Upper lobe of left lung (tissue), 6 donors: Measurements from ENCODE around the gene ARHGDIA. TPM values are rescaled to one million over a fixed set of nuclear protein-coding genes. Genes with fewer than 3 reads are reported as not detected.

ENCODE experiments used
- ATAC-seq, 2 donors: fragments of 200-7000 bp; cut with Tn5 transposase; one replicate each; pipeline ENCODE4 v1.9.1; 2022; ENCODE audit warnings: mild to moderate bottlenecking in 2 of 2, moderate library complexity in 2 of 2; ENCODE audit not compliant: low FRiP score in 2 of 2
- DNase-seq, 2 donors: peaks; one replicate each; pipeline ENCODE4 v3.0.0-alpha.2; 2019 to 2020
- H3K27ac ChIP-seq, 4 donors: fragments of 200-600 bp; sonication (generic); one replicate each; pipeline ENCODE4 v1.5.1; 2016 to 2019
- H3K27me3 ChIP-seq, 4 donors: fragments of 200-600 bp; sonication (generic); one replicate each; pipeline ENCODE4 v1.5.1; 2017 to 2019
- H3K36me3 ChIP-seq, 4 donors: fragments of 200-600 bp; sonication (generic); one replicate each; pipeline ENCODE4 v1.5.1; 2016 to 2019
- H3K4me1 ChIP-seq, 4 donors: fragments of 200-600 bp; sonication (generic); one replicate each; pipeline ENCODE4 v1.5.1; 2018 to 2019
- H3K4me3 ChIP-seq, 4 donors: fragments of 200-600 bp; sonication (generic); one replicate each; pipeline ENCODE4 v1.5.1; 2017 to 2019; ENCODE audit warnings: mild to moderate bottlenecking in 2 of 4, moderate library complexity in 1 of 4
- H3K9me3 ChIP-seq, 4 donors: fragments of 200-600 bp; sonication (generic); one replicate each; pipeline ENCODE4 v1.5.1; 2018 to 2019
- EP300 ChIP-seq, 4 donors: sonication (generic); formaldehyde crosslinking; IDR thresholded peaks; one replicate each; pipeline ENCODE4 v1.5.1; 2017; ENCODE audit warnings: antibody characterized with exemption in 4 of 4, control low read depth in 2 of 4
- POLR2A ChIP-seq, 4 donors: fragments of 450-650 bp; IDR thresholded peaks; one replicate each; pipeline ENCODE4 v1.5.1; 2016 to 2017; ENCODE audit warnings: antibody characterized with exemption in 4 of 4, mild to moderate bottlenecking in 2 of 4
- POLR2AphosphoS5 ChIP-seq, 2 donors: sonication (generic); formaldehyde crosslinking; IDR thresholded peaks; one replicate each; pipeline ENCODE4 v1.5.1; 2017; ENCODE audit warnings: antibody characterized with exemption in 2 of 2
- WGBS, 2 donors: methylation state at CpG; one replicate each; pipeline ENCODE4 v1.1.5; 2017 to 2018; 5-methylcytosine and 5-hydroxymethylcytosine counted together
- total RNA-seq, 6 donors: library from RNA; depleted of rRNA in 4 of 6; stranded (reverse); fragments of >200 nt in 4 of 6; gene quantifications; one replicate each; pipeline versions ENCODE4 v1.1.0 to v1.2.1, GENCODE V29; 2016 to 2021
- TF ChIP-seq, protein P1 (sequence below), 6 experiments: fragments of 450-650 bp in 4 of 6; fragments of 200-600 bp in 2 of 6; sonication (generic) in 2 of 6; IDR thresholded peaks; one replicate each; pipeline ENCODE4 v1.5.1; 2016 to 2019; ENCODE audit warnings: antibody characterized with exemption in 6 of 6
- donor health status: DM: no; HTN: no; CAD: no; lungs with moderate emphysema.
- donor health status: DM: no; HTN: yes; CAD: no; lungs with severe emphysema.

Gene ARHGDIA
- total RNA-seq, 6 donors from 2014 or later = 171 to 522 (median 302) TPM

DNA sequence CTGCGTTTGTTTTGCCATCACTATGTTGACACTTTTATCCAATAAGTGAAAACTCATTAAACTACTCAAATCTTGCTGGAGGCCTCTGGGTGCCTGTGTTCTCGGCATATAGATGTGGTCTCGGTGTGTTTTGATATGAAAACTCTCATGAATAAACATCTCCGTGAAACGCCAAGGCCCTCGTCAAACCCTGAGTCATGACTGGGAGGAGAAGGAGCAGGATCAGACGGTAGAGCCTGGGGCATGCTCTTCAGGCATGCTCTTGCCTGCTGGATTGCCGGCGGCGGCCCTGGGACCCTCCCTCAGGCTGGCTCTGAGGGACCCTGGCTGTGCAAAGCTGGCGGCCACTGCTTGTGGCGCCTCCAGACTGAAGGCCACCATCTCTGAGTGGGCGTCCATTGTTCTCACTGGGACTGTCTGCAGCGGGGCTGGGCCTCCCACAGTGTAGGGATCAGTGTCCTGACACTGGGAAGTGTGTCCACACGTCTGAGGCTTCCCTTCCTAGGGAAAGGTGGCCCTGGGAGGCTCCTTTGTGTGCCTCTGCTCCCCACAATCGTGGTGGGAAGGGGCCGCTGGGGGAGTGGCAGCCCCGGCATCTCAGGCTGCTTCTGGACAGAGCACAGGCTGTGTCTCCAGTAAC is 29.2 kb upstream of the ARHGDIA start:
- peaks cover 6 to 72% (median 57%) of the 10 kb centered on the region in 4 donors for H3K36me3 ChIP-seq

DNA sequence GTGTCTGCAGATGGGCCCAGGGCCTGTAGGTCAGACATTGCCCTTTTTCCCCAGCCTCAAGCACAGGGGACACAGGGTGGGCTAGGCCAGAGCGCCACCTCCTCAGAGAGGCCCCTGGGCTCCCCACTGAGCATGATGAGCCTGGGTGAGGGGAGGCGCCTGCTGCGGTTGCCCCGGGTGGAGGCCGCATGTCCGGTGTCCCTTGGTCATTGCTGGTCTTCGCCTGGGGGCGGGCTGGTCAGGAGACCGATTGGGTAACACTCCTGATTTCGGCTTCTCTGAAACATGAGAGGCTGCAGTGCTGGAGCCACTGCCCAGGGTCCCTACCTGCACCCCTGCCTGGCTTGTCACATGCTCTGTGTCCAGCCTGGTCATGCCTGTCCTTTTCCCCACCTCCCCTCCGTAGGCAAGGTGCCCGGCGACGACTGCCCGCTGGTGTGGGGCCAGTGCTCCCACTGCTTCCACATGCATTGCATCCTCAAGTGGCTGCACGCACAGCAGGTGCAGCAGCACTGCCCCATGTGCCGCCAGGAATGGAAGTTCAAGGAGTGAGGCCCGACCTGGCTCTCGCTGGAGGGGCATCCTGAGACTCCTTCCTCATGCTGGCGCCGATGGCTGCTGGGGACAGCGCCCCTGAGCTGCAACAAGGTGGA is 28.5 kb upstream of the ARHGDIA start:
- WGBS, 2 donors = 94 to 95% methylated on average over 22 of the region's 22 CpGs
- no peak overlapping the region for H3K4me3 ChIP-seq
- H3K27me3 ChIP-seq = no peaks in the 10 kb centered on the region
- TF ChIP-seq POLR2AphosphoS5 (IDR thresholded peaks at IDR 0.05) (no peak), EP300 (IDR thresholded peaks at IDR 0.05) (no peak)
- TF ChIP-seq, protein P1, sequence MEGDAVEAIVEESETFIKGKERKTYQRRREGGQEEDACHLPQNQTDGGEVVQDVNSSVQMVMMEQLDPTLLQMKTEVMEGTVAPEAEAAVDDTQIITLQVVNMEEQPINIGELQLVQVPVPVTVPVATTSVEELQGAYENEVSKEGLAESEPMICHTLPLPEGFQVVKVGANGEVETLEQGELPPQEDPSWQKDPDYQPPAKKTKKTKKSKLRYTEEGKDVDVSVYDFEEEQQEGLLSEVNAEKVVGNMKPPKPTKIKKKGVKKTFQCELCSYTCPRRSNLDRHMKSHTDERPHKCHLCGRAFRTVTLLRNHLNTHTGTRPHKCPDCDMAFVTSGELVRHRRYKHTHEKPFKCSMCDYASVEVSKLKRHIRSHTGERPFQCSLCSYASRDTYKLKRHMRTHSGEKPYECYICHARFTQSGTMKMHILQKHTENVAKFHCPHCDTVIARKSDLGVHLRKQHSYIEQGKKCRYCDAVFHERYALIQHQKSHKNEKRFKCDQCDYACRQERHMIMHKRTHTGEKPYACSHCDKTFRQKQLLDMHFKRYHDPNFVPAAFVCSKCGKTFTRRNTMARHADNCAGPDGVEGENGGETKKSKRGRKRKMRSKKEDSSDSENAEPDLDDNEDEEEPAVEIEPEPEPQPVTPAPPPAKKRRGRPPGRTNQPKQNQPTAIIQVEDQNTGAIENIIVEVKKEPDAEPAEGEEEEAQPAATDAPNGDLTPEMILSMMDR (IDR thresholded peaks at IDR 0.05) = no peak
- peaks cover 6 to 71% (median 58%) of the 10 kb centered on the region in 4 donors for H3K36me3 ChIP-seq
- no peaks in the 10 kb centered on the region for H3K9me3 ChIP-seq
- no peak for ATAC-seq
- peaks cover 12 to 22% (median 14%) of the 10 kb centered on the region in 4 donors for H3K4me1 ChIP-seq
- DNase-seq = peak in 1 of 2 donors; percentile 69
- no peak overlapping the region for H3K27ac ChIP-seq

More for the DNA sequence above, 29.2 kb upstream of the ARHGDIA start:
- no peak for ATAC-seq
- no peak overlapping the region for H3K4me3 ChIP-seq
- 86 to 87% methylated on average over 10 to 18 of the region's 18 CpGs for WGBS, 2 donors
- DNase-seq = peak in 1 of 2 donors; percentile 73
- H3K27me3 ChIP-seq = no peaks in the 10 kb centered on the region
- no peaks in the 10 kb centered on the region for H3K9me3 ChIP-seq
- peaks cover 12 to 22% (median 14%) of the 10 kb centered on the region in 4 donors for H3K4me1 ChIP-seq
- H3K27ac ChIP-seq = no peak overlapping the region
- TF ChIP-seq POLR2A (IDR thresholded peaks at IDR 0.05) (no peak), POLR2AphosphoS5 (IDR thresholded peaks at IDR 0.05) (no peak), EP300 (IDR thresholded peaks at IDR 0.05) (no peak)
- TF ChIP-seq, protein P1 (IDR thresholded peaks at IDR 0.05) = no peak

DNA sequence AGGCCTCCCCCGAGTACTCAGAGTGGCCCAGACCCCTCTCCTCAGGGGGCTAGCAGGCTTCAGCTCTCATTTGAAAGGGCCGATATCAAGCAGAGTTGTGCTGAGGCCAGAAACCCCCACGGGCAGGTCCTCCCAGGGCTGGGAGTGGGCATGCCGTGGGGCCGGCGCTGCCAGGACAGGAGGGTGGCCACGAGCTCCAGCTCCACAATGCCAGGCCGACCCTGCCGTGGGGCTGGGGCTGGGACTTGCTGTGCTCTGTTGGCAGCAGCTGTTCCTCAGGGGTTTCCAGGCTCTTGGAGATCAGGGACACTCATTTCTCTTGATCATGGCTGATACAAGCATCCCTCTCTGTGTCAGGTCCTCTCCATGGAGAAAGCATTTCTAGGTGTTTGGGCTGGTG is 27.7 kb upstream of the ARHGDIA start:
- H3K27ac ChIP-seq = no peak overlapping the region
- no peak for TF ChIP-seq EP300 (IDR thresholded peaks at IDR 0.05)
- TF ChIP-seq POLR2A (IDR thresholded peaks at IDR 0.05) = no peak
- TF ChIP-seq, protein P1 (IDR thresholded peaks at IDR 0.05) = no peak
- no peak for TF ChIP-seq POLR2AphosphoS5 (IDR thresholded peaks at IDR 0.05)
- H3K4me3 ChIP-seq = no peak overlapping the region
- DNase-seq = peak in 1 of 2 donors; percentile 75
- no peak for ATAC-seq
- H3K4me1 ChIP-seq = peaks cover 12 to 22% (median 14%) of the 10 kb centered on the region in 4 donors
- peaks cover 11 to 70% (median 56%) of the 10 kb centered on the region in 4 donors for H3K36me3 ChIP-seq
- WGBS, 2 donors = 95% methylated on average over 9 of the region's 9 CpGs; no CpG with 5 or more reads in 1 of the 2 donors
- H3K27me3 ChIP-seq = no peaks in the 10 kb centered on the region
- no peaks in the 10 kb centered on the region for H3K9me3 ChIP-seq

DNA sequence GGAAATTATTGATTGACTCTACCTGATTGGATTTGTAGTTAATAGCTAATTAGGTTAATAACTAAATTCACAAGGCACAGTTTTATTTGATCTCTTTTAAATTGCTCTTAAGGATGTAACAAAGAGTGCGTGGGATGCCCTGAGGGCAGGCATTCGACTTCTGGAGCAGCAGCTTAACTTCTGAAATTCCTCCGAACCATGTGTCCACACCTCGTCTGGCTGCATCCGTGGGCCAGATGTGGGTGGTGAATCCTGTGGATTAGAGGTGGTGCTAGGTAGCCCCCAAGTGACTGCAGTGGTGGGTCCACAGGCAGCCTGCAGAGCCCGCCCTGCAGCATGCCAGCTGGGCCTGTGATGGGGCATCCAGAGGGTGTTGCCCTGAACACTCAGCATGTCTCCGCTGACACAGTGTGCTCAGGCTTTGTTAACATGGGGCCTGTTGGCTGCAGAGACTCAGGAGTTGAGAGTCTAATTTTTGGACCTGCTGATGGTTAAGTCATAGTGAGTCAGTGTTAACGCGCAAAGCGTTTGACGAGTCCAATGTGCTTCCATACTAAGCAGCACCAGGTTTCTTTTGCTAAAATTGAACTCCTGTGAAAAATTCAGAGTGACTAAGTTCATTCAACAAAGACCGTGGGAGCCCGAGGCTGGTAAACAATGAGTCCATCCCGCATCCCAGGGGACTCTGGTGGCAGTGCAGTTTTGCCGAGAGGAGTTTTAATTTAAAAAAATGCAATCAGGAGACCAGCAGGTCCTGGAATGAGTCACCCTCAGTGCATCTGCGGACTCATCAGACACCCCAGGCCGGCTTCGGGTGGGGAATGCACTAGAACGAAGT is 27.1 kb upstream of the ARHGDIA start:
- no peaks in the 10 kb centered on the region for H3K27me3 ChIP-seq
- WGBS, 2 donors = 92 to 94% methylated on average over 15 to 19 of the region's 19 CpGs
- peaks cover 11 to 71% (median 52%) of the 10 kb centered on the region in 4 donors for H3K36me3 ChIP-seq
- H3K27ac ChIP-seq = no peak overlapping the region
- DNase-seq (peak in 1 of 2 donors; percentile 41), ATAC-seq (no peak)
- no peak overlapping the region for H3K4me3 ChIP-seq
- H3K9me3 ChIP-seq = no peaks in the 10 kb centered on the region
- TF ChIP-seq, protein P1 (IDR thresholded peaks at IDR 0.05) = no peak
- TF ChIP-seq POLR2AphosphoS5 (IDR thresholded peaks at IDR 0.05) = no peak
- TF ChIP-seq EP300 (IDR thresholded peaks at IDR 0.05) = no peak
- no peak for TF ChIP-seq POLR2A (IDR thresholded peaks at IDR 0.05)
- peaks cover 12 to 21% (median 14%) of the 10 kb centered on the region in 4 donors for H3K4me1 ChIP-seq
